Measurements from ENCODE around the gene CARD9. TPM values are rescaled to one million over a fixed set of nuclear protein-coding genes. Genes with fewer than 3 reads are reported as not detected.
"Not testable (repeated sequence)": the region's sequence is repeated elsewhere in the genome, so short reads cannot be mapped to it uniquely, and the experiment has no call there.

Gene CARD9
- total RNA-seq, 2 donors from 2014 or later = 6.1 to 6.4 TPM

DNA sequence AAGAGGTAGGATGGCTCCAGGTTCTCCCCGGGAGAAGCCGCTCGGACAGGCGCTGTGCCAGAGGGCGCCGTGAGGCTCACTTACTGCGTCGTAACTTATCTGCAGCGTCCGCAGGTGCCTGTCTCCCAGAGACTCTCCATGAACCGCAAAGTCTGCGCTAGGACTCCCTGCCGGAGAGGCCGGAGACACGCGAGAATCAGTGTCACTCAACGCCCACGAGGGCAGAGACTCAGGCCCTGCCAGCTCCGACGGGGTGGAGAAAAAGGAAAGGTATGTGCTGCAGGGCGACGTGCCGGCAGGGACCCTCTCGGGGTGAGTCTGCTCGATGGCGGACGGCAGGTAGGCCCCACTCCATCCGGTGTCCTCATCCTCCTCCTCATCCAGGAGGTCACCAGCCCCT lies 33.6 kb upstream of the CARD9 start:
- not testable (repeated sequence) for H3K4me3 Mint-ChIP-seq, H3K27me3 Mint-ChIP-seq
- peaks cover 92% of the 10 kb centered on the region for H3K36me3 Mint-ChIP-seq (ENCODE audit: low read depth)

GRCh38 chr9:136405904-136406303 lies 32.4 kb upstream of the CARD9 start:
- H3K9me3 Mint-ChIP-seq; ATAC-seq (replicated peaks); H3K27me3 Mint-ChIP-seq: not testable (repeated sequence)
- Mint-ChIP-seq H3K4me1 (peaks cover 26% of the 10 kb centered on the region), H3K36me3 (ENCODE audit: low read depth) (peaks cover 91% of the 10 kb centered on the region), H3K4me3 (peak overlapping the region; percentile 86), H3K27ac (peak overlapping the region; percentile 88)

More for the DNA sequence above, 33.6 kb upstream of the CARD9 start:
- H3K27ac Mint-ChIP-seq; H3K9me3 Mint-ChIP-seq; ATAC-seq (replicated peaks): not testable (repeated sequence)
- peaks cover 33% of the 10 kb centered on the region for H3K4me1 Mint-ChIP-seq

GRCh38 chr9:136405481-136405880 lies 32.0 kb upstream of the CARD9 start:
- peak overlapping the region; percentile 86 for H3K4me3 Mint-ChIP-seq
- no peak for ATAC-seq (replicated peaks)
- H3K27ac Mint-ChIP-seq = peak overlapping the region; percentile 88
- peaks cover 26% of the 10 kb centered on the region for H3K4me1 Mint-ChIP-seq
- H3K9me3 Mint-ChIP-seq = no peaks in the 10 kb centered on the region
- H3K27me3 Mint-ChIP-seq = no peaks in the 10 kb centered on the region
- peaks cover 87% of the 10 kb centered on the region for H3K36me3 Mint-ChIP-seq (ENCODE audit: low read depth)

DNA sequence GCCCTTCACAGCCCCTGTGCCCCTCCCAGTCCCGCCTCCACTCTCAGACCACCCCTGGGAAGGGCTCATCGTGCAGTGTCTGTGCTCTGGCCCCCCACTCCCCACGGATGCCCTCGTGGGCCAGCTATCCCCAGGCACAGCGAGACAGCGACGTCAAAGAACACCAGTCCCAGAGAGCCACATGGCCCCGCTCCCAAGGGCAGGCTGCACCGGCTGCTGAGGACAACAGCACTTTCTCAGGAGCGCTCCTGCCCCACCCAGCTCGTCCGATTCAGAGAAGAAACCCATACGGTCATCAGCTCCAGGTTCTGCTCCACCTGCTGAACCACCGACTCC lies 31.3 kb upstream of the CARD9 start:
- H3K36me3 Mint-ChIP-seq (ENCODE audit: low read depth) = peaks cover 82% of the 10 kb centered on the region
- H3K27me3 Mint-ChIP-seq = no peaks in the 10 kb centered on the region
- H3K27ac Mint-ChIP-seq = peak overlapping the region; percentile 88
- ATAC-seq (replicated peaks) = peak; percentile 1
- H3K4me3 Mint-ChIP-seq = peak overlapping the region; percentile 86
- H3K9me3 Mint-ChIP-seq = no peaks in the 10 kb centered on the region
- peaks cover 26% of the 10 kb centered on the region for H3K4me1 Mint-ChIP-seq

DNA sequence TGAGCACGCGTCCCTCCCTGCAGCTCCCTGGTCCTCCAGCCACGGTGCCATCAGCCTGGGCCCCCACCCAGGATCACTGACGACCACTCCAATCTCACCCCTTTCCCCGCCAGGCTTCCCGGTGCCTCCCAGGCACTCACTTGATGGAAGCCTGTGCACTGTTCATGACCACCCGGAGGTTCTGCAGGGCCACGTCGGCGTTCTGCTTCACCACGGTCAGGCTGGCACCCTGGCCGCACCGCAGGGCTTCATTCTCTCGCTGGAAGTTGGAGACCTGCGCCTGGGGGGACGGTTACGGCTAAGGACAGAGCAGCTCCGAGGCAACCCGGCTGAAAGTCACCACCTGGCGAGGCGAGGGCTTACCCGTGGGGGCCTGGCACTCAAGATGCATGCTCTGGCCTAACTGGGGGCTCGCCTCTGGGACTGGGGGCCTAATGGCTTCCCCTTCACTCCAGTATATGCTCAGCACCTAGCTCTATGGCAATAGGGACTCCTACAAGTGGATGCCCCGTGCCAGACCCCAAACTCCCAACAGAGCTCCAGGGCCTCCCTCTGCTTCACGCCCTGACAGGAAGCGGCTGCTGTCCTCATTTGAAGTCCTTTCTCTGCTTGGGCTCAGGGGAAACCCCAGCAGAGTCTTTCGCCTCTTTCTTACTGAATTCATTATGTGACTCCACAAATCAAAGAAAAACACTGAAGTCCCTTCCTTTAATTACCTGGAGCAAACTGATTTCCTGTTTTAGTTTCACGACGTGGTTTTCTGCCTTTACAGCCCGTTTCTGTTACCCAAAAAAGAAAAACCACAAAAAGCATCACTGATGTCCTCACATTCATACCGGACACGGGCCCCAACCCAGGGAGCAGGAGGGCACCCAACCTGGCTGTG lies 30.7 kb upstream of the CARD9 start:
- Mint-ChIP-seq H3K4me1 (peaks cover 28% of the 10 kb centered on the region), H3K27me3 (no peaks in the 10 kb centered on the region), H3K4me3 (peak overlapping the region; percentile 86), H3K9me3 (no peaks in the 10 kb centered on the region), H3K36me3 (ENCODE audit: low read depth) (peaks cover 78% of the 10 kb centered on the region), H3K27ac (peak overlapping the region; percentile 88)
- peak; percentile 63 for ATAC-seq (replicated peaks)

- H3K27ac Mint-ChIP-seq = peak overlapping the region; percentile 88
- H3K27me3 Mint-ChIP-seq = no peaks in the 10 kb centered on the region
- ATAC-seq (replicated peaks) = peak; percentile 80
- H3K4me3 Mint-ChIP-seq = peak overlapping the region; percentile 86
- H3K9me3 Mint-ChIP-seq = no peaks in the 10 kb centered on the region
- H3K4me1 Mint-ChIP-seq = peaks cover 28% of the 10 kb centered on the region
- peaks cover 78% of the 10 kb centered on the region for H3K36me3 Mint-ChIP-seq (ENCODE audit: low read depth)
Observed at GRCh38 chr9:136403538-136403914, 30.1 kb upstream of the CARD9 start.

DNA sequence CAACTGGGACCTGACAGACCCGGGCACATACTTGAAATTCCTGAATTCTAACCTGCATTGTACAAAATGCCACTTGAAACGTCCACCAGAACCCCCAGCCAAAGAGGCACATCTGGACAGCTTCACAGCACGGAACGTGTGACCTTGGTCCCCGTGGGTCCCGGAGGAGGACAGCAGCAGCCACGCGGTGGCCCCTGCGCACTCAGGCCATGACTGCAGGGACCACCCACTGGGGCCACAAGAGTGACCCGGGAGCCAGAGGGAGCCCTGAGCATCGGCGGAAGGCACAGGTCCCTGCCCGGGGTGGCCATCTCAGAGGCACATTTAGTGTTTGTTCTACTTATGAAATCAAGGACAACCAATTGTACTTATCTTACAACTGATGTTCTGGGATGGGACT lies 28.6 kb upstream of the CARD9 start:
- Mint-ChIP-seq H3K36me3 (ENCODE audit: low read depth) (peaks cover 78% of the 10 kb centered on the region), H3K27me3 (no peaks in the 10 kb centered on the region), H3K4me1 (peaks cover 24% of the 10 kb centered on the region), H3K9me3 (no peaks in the 10 kb centered on the region), H3K4me3 (peak overlapping the region; percentile 88), H3K27ac (peak overlapping the region; percentile 84)
- no peak for ATAC-seq (replicated peaks)

DNA sequence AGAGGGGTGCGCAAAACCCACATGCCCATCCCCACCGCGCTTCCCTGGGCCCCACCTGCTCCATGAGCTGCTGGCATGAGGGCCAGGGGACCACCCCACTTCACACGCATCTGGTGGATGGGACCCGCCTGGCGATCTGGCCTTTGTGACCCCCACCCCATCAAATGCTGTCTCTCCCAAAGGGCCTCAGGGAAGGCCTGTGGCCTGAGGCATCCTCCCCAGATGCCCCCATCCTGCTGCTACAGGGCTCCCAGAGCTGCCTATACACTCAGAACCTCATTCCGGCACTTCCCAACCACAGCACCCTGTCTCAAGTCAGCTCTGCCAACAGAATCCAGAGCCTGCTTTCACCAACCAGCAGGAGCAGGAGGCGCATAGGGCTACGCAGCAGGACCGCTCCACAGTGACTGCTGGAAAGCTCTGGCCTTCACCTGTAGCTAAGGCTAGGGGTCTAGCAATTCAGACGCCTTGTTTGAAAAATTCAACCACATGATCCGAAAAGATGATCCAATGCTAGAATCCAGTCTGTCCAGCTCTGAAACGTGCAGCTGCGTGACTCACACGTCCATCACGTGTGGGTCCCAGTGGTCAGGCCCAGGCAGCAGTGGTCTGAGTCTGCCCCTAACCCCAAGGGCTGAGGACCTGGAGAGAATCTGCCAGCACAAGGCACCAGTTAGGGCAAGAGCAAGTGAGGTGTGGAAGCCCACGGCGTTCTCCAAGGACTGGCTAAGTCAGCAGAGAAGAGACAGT lies 27.9 kb upstream of the CARD9 start:
- H3K27me3 Mint-ChIP-seq = no peaks in the 10 kb centered on the region
- H3K4me3 Mint-ChIP-seq = peak overlapping the region; percentile 88
- H3K9me3 Mint-ChIP-seq = no peaks in the 10 kb centered on the region
- H3K36me3 Mint-ChIP-seq (ENCODE audit: low read depth) = peaks cover 78% of the 10 kb centered on the region
- peak overlapping the region; percentile 84 for H3K27ac Mint-ChIP-seq
- ATAC-seq (replicated peaks) = no peak
- peaks cover 24% of the 10 kb centered on the region for H3K4me1 Mint-ChIP-seq

DNA sequence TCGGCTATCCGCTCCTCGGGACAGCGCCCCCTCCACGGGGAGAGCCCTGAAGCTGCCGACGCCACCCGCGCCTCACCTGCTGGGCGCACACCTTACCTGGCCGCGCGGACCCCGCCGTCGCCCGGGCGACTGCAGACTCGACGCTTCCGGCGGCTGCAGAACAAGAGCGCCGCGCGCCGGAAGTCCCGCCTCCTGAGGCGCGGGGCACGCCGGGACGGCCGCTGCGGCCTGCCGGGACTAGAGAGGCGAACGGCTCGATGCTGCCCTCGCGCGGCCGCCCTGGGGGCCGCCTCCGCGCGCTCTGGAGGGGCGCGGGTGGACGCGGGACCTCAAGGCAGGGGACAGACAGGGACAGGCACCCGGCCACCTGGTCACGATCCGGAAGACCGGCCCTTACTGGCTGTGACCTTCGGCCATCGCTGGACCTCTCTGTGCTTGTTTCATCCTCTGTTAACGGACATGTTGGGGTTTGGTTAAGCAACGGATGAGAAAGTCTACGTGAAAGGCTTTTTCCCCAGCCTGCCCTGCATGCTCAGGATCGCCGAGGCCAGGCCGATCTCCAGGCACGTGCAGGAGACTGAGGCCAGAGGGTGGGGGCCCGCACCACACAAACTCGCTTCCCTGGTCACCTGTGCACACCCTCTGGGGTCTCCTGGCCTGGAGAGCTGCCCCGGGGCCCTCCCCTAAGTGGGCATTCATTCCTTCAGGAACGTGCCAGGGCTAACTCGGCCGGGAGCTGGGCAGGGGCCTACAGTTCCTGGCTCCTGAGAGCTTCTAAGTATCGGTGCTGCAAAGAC lies 26.8 kb upstream of the CARD9 start, which contains the start of gene SNAPC4:
Gene SNAPC4 (minus strand): TSS at position 133 of the 797 bp plus-strand sequence. CDS start 1,742 bp downstream, outside the sequence.
- Mint-ChIP-seq H3K27ac (peak within 1 kb of the TSS; percentile 91), H3K9me3 (no peaks in the 10 kb centered on the region), H3K4me1 (peaks cover 23% of the 10 kb centered on the region), H3K4me3 (peak within 1 kb of the TSS; percentile 88), H3K36me3 (ENCODE audit: low read depth) (peaks cover 79% of the 10 kb centered on the region), H3K27me3 (no peaks in the 10 kb centered on the region)
- ATAC-seq (replicated peaks) = peak; percentile 66

- Mint-ChIP-seq H3K9me3 (no peaks in the 10 kb centered on the region), H3K36me3 (ENCODE audit: low read depth) (peaks cover 79% of the 10 kb centered on the region), H3K27ac (peak overlapping the region; percentile 91), H3K27me3 (no peaks in the 10 kb centered on the region), H3K4me3 (peak overlapping the region; percentile 88), H3K4me1 (peaks cover 15% of the 10 kb centered on the region)
- peak; percentile 16 for ATAC-seq (replicated peaks)
Observed at GRCh38 chr9:136399176-136400037, 25.9 kb upstream of the CARD9 start.

DNA sequence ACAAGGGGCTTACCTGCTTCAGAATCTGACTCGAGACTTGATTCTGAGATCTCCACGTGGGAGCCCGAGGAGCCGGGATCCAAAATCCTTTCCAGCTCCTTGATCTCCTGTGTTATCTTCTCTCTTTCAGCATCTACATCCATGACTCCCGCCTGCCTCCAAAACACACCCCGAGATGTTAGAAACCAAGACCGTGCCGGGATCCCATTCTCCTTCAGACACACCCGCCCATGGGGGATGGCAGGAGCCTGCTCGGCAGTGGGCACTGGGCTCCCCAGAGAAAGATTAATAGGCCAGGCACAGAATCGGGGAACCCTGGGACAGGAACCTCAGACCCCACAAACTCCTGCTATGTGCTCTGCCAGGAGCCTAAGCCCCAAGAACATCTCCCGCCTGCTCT lies 24.8 kb upstream of the CARD9 start:
- peak overlapping the region; percentile 88 for H3K4me3 Mint-ChIP-seq
- H3K36me3 Mint-ChIP-seq (ENCODE audit: low read depth) = peaks cover 76% of the 10 kb centered on the region
- no peaks in the 10 kb centered on the region for H3K9me3 Mint-ChIP-seq
- peak overlapping the region; percentile 91 for H3K27ac Mint-ChIP-seq
- H3K4me1 Mint-ChIP-seq = peaks cover 11% of the 10 kb centered on the region
- ATAC-seq (replicated peaks) = no peak
- H3K27me3 Mint-ChIP-seq = no peaks in the 10 kb centered on the region

DNA sequence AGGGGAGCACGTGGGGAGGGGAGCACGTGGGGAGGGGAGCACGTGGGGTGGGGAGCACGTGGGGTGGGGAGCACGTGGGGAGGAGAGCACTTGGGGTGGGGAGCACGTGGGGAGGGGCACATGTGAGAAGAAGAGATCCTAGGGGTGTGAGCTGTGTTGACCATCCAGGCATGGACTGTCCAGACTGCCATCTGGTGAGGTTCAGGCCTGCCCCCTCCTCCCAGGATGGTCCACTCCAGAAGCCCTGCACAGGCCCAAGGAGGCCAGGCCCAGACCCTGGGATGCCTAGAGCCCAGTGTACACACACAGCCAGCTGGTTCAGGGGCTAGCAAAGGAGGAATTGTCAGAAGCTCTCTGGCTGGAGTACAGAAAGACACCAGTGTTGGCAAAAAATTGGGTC lies 24.2 kb upstream of the CARD9 start:
- no peak for ATAC-seq (replicated peaks)
- H3K4me3 Mint-ChIP-seq = no peak overlapping the region
- peaks cover 11% of the 10 kb centered on the region for H3K4me1 Mint-ChIP-seq
- no peaks in the 10 kb centered on the region for H3K27me3 Mint-ChIP-seq
- peaks cover 80% of the 10 kb centered on the region for H3K36me3 Mint-ChIP-seq (ENCODE audit: low read depth)
- H3K9me3 Mint-ChIP-seq = no peaks in the 10 kb centered on the region
- no peak overlapping the region for H3K27ac Mint-ChIP-seq

DNA sequence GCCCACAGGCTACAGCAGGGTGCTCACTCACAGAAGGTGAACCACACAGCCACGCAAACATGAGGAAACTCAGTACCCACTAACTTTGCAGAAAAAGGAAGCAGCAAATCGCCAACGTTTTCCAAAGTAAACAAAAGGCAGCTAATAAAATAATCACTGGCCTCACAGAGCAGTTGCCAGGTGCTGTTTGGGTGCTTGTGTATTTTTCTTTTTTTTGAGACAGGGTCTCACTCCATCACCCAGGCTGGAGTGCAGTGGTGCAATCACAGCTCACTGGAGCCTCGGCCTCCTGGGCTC lies 22.7 kb upstream of the CARD9 start:
- Mint-ChIP-seq H3K4me3 (no peak overlapping the region), H3K9me3 (no peaks in the 10 kb centered on the region), H3K4me1 (peaks cover 15% of the 10 kb centered on the region), H3K27me3 (no peaks in the 10 kb centered on the region), H3K27ac (no peak overlapping the region), H3K36me3 (ENCODE audit: low read depth) (peaks cover 80% of the 10 kb centered on the region)
- no peak for ATAC-seq (replicated peaks)

Measured in activated T-helper 17 cell treated with anti-CD3 and anti-CD28 coated beads, Interleukin-2, amount 50 U/mL, for 72 hours (primary cell).